AG04450 (cell line): ENCODE data around the gene CLEC2D. TPM values are rescaled to one million over a fixed set of nuclear protein-coding genes. Genes with fewer than 3 reads are reported as not detected.
"Not testable (repeated sequence)": the region's sequence is repeated elsewhere in the genome, so short reads cannot be mapped to it uniquely, and the experiment has no call there.

Source experiments
- CTCF ChIA-PET: fragments of 300-600, 350-600 bp; formaldehyde crosslinking; extraction: SDS; loops from one replicate; lab custom pipeline; 2022; ENCODE audit warnings: antibody characterized with exemption, inconsistent platforms; lab: Charles Lee
- POLR2A ChIA-PET: fragments of 350-600 bp; formaldehyde crosslinking; extraction: SDS; loops from one replicate; lab custom pipeline; 2021; ENCODE audit warnings: antibody characterized with exemption, inconsistent platforms; lab: Yijun Ruan, JAX
- DNase-seq: peaks from one replicate; pipeline ENCODE4 v3.0.0-alpha.2; 2011; ENCODE audit warnings: low read depth, low spot score
- H3K27ac ChIP-seq: one replicate; pipeline ENCODE4 v1.5.1; 2012; ENCODE audit warnings: low read depth, low read length, control low read depth
- H3K27me3 ChIP-seq: one replicate; pipeline ENCODE4 v1.6.0; 2012; ENCODE audit warnings: low read length; ENCODE audit not compliant: control insufficient read depth, insufficient read depth
- H3K4me3 ChIP-seq: 2 replicates; pipeline ENCODE4 v1.5.1; 2011; ENCODE audit warnings: mild to moderate bottlenecking, low read depth, low read length, control low read depth
- H3K9me3 ChIP-seq: 2 replicates; pipeline ENCODE4 v1.5.1; 2012; ENCODE audit warnings: low read length; ENCODE audit not compliant: control insufficient read depth, insufficient read depth
- polyA plus RNA-seq: library from polyadenylated mRNA; depleted of rRNA; stranded (reverse); fragments of >200 nt; gene quantifications from 2 replicates; pipeline ENCODE4 v1.2.3, GENCODE V29; 2011
- TF ChIP-seq, protein P1 (sequence below): IDR thresholded peaks from 2 replicates; pipeline ENCODE4 v1.5.1; 2011; ENCODE audit warnings: low read depth, low read length, control low read depth, inconsistent platforms

The CLEC2D gene
- polyA plus RNA-seq, 1 experiment, result 2.3 TPM

- no peak overlapping the region for H3K4me3 ChIP-seq
- no peaks in the 10 kb centered on the region for H3K27me3 ChIP-seq
- TF ChIP-seq, protein P1, sequence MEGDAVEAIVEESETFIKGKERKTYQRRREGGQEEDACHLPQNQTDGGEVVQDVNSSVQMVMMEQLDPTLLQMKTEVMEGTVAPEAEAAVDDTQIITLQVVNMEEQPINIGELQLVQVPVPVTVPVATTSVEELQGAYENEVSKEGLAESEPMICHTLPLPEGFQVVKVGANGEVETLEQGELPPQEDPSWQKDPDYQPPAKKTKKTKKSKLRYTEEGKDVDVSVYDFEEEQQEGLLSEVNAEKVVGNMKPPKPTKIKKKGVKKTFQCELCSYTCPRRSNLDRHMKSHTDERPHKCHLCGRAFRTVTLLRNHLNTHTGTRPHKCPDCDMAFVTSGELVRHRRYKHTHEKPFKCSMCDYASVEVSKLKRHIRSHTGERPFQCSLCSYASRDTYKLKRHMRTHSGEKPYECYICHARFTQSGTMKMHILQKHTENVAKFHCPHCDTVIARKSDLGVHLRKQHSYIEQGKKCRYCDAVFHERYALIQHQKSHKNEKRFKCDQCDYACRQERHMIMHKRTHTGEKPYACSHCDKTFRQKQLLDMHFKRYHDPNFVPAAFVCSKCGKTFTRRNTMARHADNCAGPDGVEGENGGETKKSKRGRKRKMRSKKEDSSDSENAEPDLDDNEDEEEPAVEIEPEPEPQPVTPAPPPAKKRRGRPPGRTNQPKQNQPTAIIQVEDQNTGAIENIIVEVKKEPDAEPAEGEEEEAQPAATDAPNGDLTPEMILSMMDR, result no peak
- ChIA-PET CTCF (interaction anchor here (0.9 to 1.6 kb wide), 2 partner anchors 13 to 15 kb away, joined by 3 to 7 read pairs; no protein-coding TSS in a partner anchor), POLR2A (no interaction called here)
- no peak for DNase-seq
- no peak overlapping the region for H3K27ac ChIP-seq
- H3K9me3 ChIP-seq, result no peaks in the 10 kb centered on the region
These were observed 67.6 kb downstream of the CLEC2D start for GRCh38 chr12:9736936-9737705.

DNA sequence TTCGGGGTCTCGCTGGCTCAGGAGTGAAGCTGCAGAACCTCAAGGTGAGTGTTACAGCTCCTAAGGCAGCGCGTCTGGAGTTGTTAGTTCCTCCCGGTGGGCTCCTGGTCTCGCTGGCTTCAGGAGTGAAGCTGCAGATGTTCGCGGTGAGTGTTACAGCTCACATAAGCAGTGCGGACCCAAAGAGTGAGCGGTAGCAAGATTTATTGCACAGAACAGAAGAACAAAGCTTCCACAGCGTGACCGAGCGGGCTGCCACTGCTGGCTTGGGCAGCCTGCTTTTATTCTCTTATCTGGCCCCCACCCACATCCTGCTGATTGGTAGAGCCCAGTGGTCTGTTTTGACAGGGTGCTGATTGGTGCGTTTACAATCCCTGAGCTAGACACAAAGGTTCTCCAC is 69.4 kb downstream of the CLEC2D start:
- CTCF ChIA-PET, result interaction anchor here (1.0 to 5.5 kb wide), 2 partner anchors 9 to 13 kb away, joined by 4 to 68 read pairs; no protein-coding TSS in a partner anchor
- H3K27me3 ChIP-seq, H3K9me3 ChIP-seq, H3K4me3 ChIP-seq, POLR2A ChIA-PET, DNase-seq, H3K27ac ChIP-seq: not testable (repeated sequence)

GRCh38 chr12:9739404-9740105 is 70.0 kb downstream of the CLEC2D start:
- H3K27ac ChIP-seq, H3K9me3 ChIP-seq, DNase-seq, H3K27me3 ChIP-seq, POLR2A ChIA-PET: not testable (repeated sequence)
- H3K4me3 ChIP-seq, result peak overlapping the region; percentile 42
- CTCF ChIA-PET, result interaction anchor here (1.0 to 5.5 kb wide), 3 partner anchors 8 to 31 kb away, joined by 3 to 68 read pairs (median 4); no protein-coding TSS in a partner anchor

DNA sequence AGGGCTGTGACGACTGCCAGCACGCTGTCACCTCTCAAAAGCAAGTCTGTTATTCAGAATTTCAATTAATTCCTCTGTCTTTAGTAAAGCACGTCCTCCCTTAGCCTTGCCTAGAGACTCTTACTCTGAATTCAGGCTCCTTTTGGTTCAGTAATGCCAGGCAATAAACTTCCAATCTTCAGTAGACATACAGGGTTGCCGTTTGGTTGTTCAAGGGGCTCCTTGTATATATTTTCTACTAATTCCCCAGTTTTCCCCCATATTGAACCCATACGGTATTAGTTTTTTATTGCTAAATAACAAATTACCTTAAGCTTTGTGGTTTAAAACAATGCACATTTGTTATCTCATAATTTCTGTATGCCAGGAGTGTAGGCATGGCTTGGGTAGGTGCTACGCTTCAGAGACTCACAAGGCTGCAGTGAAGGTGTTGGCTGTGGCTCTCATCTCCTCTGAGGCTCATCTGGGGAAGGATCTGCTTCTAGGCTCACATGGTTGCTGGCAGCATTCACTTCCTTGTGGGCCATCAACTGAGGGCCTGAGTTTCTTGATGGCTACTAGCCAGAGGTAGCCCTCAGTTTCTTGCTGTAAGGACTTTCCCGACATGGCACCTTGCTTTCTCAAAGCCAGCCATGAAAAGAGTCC is 70.7 kb downstream of the CLEC2D start:
- H3K4me3 ChIP-seq, result peak overlapping the region; percentile 42
- CTCF ChIA-PET, result interaction anchor here (0.7 to 5.5 kb wide), 3 partner anchors 8 to 32 kb away, joined by 3 to 68 read pairs (median 3); no protein-coding TSS in a partner anchor
- no peak for DNase-seq
- peaks cover 2% of the 10 kb centered on the region for H3K27me3 ChIP-seq
- TF ChIP-seq, protein P1, result no peak
- no peak overlapping the region for H3K27ac ChIP-seq
- H3K9me3 ChIP-seq, result no peaks in the 10 kb centered on the region
- POLR2A ChIA-PET, result no interaction called here

- POLR2A ChIA-PET, result no interaction called here
- CTCF ChIA-PET, result interaction anchor here (1.0 to 5.5 kb wide), 4 partner anchors 10 to 183 kb away, joined by 3 to 68 read pairs (median 7); partner anchors contain the start of gene CD69
These were observed 72.2 kb downstream of the CLEC2D start for GRCh38 chr12:9741726-9742125.

More at GRCh38 chr12:9741726-9742125, 72.2 kb downstream of the CLEC2D start:
- DNase-seq, result no peak
- TF ChIP-seq, protein P1, result no peak
- H3K4me3 ChIP-seq, result no peak overlapping the region
- H3K9me3 ChIP-seq, result no peaks in the 10 kb centered on the region
- H3K27ac ChIP-seq, result no peak overlapping the region
- H3K27me3 ChIP-seq, result peaks cover 2% of the 10 kb centered on the region
